ENCODE data around the gene OXSR1. TPM values are rescaled to one million over a fixed set of nuclear protein-coding genes. Genes with fewer than 3 reads are reported as not detected.

Gene OXSR1
- total RNA-seq, 2 donors from 2014 or later, result 30.5 to 31.0 TPM

GRCh38 chr3:38139191-38139590 lies 26.1 kb upstream of the OXSR1 start:
- no peak for ATAC-seq (ENCODE audit: insufficient number of reproducible peaks, low FRiP score, low read depth)
- no peaks in the 10 kb centered on the region for H3K27me3 ChIP-seq (replicated peaks; ENCODE audit: insufficient read depth)
- no peak for DNase-seq (ENCODE audit: low spot score)
- no peak for TF ChIP-seq CTCF (IDR thresholded peaks at IDR 0.05)
- peak overlapping the region; percentile 96 to 97 for H3K27ac ChIP-seq
- peaks cover 5% of the 10 kb centered on the region for H3K36me3 ChIP-seq
- H3K9me3 ChIP-seq, result no peaks in the 10 kb centered on the region
- peak overlapping the region; percentile 89 for H3K4me3 ChIP-seq
- peaks cover 18 to 43% of the 10 kb centered on the region in 2 donors for H3K4me1 ChIP-seq (ENCODE audit: control insufficient read depth in 1 of 2, low read depth in 2 of 2)

GRCh38 chr3:38139652-38140051 lies 25.7 kb upstream of the OXSR1 start:
- Histone ChIP-seq H3K27me3 (replicated peaks; ENCODE audit: insufficient read depth) (no peaks in the 10 kb centered on the region), H3K27ac (no peak overlapping the region), H3K9me3 (no peaks in the 10 kb centered on the region), H3K4me1 (ENCODE audit: control insufficient read depth in 1 of 2, low read depth in 2 of 2) (peaks cover 18 to 40% of the 10 kb centered on the region in 2 donors), H3K36me3 (peaks cover under 1% of the 10 kb centered on the region), H3K4me3 (peak overlapping the region; percentile 89)
- ATAC-seq (ENCODE audit: insufficient number of reproducible peaks, low FRiP score, low read depth), result no peak
- no peak for DNase-seq (ENCODE audit: low spot score)
- no peak for TF ChIP-seq CTCF (IDR thresholded peaks at IDR 0.05)

- no peak for DNase-seq (ENCODE audit: low spot score)
- ATAC-seq (ENCODE audit: insufficient number of reproducible peaks, low FRiP score, low read depth), result no peak
Observed at GRCh38 chr3:38140326-38141172, 24.8 kb upstream of the OXSR1 start.

GRCh38 chr3:38141173-38141951 lies 24.0 kb upstream of the OXSR1 start:
- DNase-seq (ENCODE audit: low spot score) (no peak), ATAC-seq (ENCODE audit: insufficient number of reproducible peaks, low FRiP score, low read depth) (no peak)
- no peak overlapping the region for H3K4me3 ChIP-seq
- no peaks in the 10 kb centered on the region for H3K36me3 ChIP-seq
- H3K27me3 ChIP-seq (replicated peaks; ENCODE audit: insufficient read depth), result no peaks in the 10 kb centered on the region
- no peak overlapping the region for H3K27ac ChIP-seq
- no peaks in the 10 kb centered on the region for H3K9me3 ChIP-seq
- no peak for TF ChIP-seq CTCF (IDR thresholded peaks at IDR 0.05)
- H3K4me1 ChIP-seq (ENCODE audit: control insufficient read depth in 1 of 2, low read depth in 2 of 2), result peaks cover 10 to 24% of the 10 kb centered on the region in 2 donors

More at GRCh38 chr3:38140326-38141172, 24.8 kb upstream of the OXSR1 start:
- TF ChIP-seq CTCF (IDR thresholded peaks at IDR 0.05), result no peak
- Histone ChIP-seq H3K27me3 (replicated peaks; ENCODE audit: insufficient read depth) (no peaks in the 10 kb centered on the region), H3K4me1 (ENCODE audit: control insufficient read depth in 1 of 2, low read depth in 2 of 2) (peaks cover 13 to 31% of the 10 kb centered on the region in 2 donors), H3K9me3 (no peaks in the 10 kb centered on the region), H3K4me3 (no peak overlapping the region), H3K36me3 (no peaks in the 10 kb centered on the region), H3K27ac (no peak overlapping the region)

- Histone ChIP-seq H3K36me3 (no peaks in the 10 kb centered on the region), H3K4me3 (no peak overlapping the region), H3K4me1 (ENCODE audit: control insufficient read depth in 1 of 2, low read depth in 2 of 2) (peaks cover 10 to 24% of the 10 kb centered on the region in 2 donors), H3K27ac (no peak overlapping the region), H3K9me3 (no peaks in the 10 kb centered on the region), H3K27me3 (replicated peaks; ENCODE audit: insufficient read depth) (no peaks in the 10 kb centered on the region)
- ATAC-seq (ENCODE audit: insufficient number of reproducible peaks, low FRiP score, low read depth), result no peak
- DNase-seq (ENCODE audit: low spot score), result no peak
- no peak for TF ChIP-seq CTCF (IDR thresholded peaks at IDR 0.05)
Observed at GRCh38 chr3:38141952-38142273, 23.4 kb upstream of the OXSR1 start.
